NCI-H1092 treated with DMSO at 0.1 percent for 48 hours (cell line): ENCODE data around the gene C3.
"Not testable (repeated sequence)": the region's sequence is repeated elsewhere in the genome, so short reads cannot be mapped to it uniquely, and the experiment has no call there.

Experiments used
- DNase-seq: peaks from one replicate; lab custom pipeline; 2025; lab: John Stamatoyannopoulos, UW

C3 gene

DNA sequence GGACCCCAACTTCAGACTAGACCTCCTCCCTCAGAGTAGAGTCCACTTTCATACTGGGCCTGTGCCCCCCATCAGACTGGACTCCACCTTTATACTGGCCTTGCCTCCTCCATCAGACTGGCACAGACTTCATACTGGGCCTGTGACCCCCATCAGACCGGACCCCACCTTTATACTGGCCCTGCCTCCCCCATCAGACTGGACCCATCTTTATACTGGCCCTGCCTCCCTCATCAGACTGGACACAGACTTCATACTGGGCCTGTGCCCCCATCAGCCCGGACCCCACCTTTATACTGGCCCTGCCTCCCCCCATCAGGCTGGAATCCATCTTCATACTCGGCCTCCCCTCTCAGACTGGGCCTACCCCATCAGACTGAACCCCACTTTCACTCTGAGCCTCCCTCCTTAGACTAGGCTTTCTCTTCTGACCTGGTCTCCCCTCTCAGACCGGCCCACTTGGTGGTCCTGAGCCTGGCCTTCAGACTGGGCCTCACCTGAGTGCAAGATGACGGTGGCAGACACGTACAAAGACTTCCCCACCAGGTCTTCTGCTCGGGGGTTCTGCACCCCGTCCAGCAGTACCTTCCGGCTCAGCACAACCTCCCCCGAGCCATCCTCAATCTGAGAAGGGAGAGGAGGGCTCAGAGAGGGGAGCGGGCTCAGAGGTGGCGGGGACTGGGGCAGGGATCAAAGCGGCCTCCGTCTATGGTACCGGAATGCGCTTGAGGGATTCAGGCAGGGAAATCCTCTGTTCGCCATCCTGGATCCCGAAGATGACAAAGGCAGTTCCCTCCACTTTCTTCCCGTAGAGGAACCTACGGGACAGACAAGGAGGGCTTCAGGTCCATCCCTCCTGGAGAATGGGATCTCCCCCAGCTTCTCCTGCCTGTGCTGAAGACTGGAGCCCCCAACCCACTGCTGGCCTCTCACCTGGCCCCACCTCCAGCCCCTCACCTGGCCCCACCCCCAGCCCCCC lies 7.5 kb downstream of the C3 start:
- DNase-seq = no peak

DNA sequence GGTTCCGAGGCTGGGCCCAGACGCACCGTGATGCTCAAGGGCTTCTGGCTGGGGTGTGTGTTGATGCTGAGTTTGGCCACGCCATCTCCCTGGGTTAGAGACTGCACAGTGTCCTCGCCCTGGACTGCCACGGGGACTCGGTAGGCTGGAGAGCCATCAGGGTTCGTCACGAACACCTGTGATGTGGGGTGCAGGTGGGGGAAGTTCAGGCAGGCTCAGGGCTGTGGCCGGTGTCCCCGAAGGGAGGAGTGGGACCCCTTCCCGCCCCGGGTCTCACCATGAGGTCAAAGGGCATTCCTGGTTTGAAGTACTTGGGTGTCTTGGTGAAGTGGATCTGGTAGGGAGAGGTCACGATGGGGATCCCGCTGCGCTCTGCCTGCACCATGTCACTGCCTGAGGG lies 8.2 kb downstream of the C3 start:
- DNase-seq = no peak

DNA sequence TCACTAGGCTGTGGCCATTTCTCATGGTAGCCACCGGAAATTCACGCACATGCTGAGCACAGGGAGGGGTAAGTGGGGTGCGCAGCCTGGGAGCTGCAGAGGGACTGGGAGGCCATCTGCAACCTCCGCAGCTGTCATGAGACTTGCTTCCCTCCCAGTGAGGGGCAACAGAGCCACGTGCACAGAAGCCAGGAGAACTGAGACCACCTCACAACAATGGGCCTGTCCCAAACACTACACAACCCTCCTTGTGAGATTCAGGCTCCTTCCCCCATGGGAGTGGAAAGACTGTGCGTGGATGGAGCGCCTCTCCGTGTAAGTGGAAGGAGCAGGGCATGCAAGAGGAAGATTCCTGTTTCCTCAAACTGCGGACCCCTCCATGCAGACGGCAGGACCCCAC lies 8.8 kb downstream of the C3 start:
- no peak for DNase-seq

DNA sequence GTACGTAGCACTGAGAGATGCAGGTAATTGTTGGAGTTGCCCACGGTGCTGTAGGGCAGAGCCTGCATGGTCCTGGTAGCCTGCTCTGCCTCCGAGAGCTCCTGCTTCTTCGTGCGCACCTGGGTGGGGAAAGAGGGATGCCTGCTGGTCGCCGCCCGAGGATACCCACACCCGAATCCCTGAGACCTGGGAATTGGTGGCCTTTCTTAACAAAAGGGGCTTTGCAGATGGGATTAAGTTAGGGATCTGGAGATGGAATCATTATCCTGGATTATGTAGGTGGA lies 9.4 kb downstream of the C3 start:
- DNase-seq = no peak

DNA sequence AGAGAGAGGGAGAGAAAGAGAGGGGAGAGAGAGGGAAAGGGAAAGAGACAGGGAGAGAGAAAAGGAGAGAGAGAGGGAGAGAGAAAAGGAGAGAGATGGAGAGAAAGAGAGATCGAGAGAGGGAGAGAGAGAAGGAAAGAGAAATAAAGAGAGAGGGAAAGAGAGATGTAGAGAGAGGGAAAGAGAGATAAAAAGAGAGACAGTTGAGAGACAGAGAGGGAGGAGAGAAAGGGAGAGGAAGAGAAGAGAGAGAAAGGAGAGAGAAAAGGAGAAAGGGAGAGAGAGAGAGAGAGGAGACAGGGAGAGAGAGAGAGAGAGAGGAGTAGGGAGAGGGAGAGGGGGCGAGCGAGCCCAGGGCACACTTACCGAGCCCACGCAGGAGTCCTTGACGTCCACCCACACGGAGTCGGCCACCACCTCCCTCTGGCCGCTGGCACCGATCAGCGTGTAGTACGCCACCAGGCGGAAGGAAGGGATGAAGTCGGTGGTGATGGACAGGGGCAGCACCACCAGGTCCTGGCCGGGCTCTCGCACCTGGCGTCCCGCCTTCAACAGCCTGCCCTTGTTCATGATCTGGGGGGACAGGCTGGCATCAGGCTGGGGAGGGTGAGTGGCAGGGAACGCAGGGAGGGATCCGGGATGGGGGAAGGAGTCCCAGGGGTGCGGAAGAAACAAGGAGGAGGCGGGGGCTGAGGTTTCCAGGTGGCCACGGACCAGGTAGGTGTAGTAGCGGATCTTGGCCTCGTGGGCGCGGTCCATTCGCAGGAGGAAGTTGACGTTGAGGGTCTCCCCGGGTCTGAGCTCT lies 10.0 kb downstream of the C3 start:
- no peak for DNase-seq

DNA sequence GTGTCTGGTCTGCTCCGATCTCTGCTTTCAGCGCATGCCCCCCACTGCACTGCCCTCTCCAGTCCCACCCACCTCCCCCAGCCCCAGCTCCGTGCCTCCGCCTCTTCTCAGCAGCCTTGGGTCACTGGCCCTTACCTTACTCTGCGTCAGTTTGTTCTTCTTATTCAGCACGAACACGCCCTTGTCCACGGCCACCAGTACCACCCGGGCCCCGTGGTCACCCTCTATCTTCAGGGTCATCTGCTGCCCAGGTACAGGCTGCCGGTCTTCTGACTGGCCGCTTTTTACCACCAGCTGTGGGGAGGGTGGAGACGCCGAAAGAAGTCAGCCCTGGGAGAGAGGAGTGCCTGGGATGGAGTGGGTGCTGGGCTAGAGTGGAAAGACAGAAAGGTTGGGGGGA lies 10.9 kb downstream of the C3 start:
- DNase-seq = no peak

DNA sequence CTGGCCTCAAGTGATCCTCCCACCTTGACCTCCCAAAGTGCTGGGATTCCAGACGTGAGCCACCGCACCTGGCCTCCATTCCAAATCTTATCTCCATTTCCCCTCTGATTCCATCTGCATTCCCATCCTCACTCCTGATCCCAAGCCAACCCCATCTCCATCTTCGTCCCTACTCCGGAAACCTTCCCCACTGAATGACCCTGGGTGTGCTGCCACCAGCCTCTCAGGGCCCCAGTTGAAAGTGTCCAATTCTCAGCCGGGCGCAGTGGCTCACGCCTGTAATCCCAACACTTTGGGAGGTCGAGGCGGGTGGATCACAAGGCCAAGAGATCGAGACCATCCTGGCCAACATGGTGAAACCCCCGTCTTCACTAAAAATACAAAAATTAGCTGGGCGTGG lies 11.5 kb downstream of the C3 start:
- not testable (repeated sequence) for DNase-seq

DNA sequence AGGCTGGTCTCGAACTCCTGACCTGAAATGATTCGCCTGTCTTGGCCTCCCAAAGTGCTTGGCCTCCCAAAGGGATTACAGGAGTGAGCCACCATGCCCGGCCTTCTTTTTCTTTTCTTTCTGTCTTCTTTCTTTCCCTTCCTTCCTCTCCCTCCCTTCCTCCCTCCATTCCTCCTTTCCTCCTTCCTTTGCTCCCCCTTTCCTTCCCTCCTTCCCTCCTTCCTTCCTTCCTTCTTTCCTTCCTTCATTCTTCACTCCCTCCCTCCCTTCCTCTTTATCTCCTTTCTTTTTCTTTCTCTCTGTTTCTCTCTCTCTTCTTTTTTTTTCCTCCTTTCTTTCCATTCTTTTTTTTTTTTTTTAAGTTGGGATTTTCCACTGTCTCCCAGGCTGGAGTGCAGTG lies 12.1 kb downstream of the C3 start:
- DNase-seq = no peak

DNA sequence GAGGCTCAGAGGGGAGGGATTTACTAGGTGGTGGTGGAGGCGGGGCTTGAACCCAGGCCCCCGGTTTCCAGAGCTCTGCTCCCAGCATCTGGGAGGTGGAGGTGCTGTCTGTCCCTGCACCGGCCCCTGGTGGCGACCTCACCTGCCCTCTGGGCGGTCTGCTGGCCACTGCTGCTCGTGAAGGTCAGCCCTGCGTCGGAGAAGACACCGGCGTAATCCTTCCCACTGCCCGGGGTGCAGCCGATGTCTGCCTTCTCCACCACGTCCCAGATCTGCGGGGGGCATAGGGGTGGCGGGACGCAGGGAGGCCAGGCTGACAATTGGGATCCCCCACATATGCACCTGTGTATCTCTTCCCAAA lies 12.8 kb downstream of the C3 start:
- no peak for DNase-seq

DNA sequence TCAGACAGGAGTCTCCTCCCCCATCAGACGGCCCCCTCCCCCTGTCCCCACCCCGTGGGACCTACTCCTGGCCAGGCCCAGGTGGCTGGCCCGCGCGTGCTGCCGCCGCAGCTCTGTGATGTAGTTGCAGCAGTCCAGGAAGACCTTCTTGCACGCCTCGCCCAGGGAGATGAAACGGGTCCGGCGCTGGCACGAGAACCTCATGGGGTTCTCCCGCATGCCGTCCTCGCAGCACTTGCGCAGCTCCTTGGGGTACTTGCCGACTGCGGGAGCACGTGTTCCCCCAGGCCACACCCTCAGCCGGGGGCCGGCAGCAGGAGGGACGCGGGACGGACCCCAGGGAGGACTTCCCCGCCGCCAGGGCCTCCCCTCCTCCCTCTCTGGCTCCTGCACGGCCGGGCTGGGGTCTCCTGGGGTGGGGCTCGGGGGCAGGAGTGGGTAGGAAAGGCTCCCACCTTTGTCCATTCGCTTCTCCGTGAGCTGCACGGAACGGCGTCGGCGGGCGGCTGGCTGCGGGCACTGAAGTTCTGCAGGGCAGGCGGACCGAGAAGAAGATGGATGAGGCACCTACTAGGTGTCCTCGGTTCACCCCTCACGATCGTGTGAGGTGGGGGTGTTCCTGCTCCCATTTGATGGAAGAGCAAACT lies 13.3 kb downstream of the C3 start:
- no peak for DNase-seq

DNA sequence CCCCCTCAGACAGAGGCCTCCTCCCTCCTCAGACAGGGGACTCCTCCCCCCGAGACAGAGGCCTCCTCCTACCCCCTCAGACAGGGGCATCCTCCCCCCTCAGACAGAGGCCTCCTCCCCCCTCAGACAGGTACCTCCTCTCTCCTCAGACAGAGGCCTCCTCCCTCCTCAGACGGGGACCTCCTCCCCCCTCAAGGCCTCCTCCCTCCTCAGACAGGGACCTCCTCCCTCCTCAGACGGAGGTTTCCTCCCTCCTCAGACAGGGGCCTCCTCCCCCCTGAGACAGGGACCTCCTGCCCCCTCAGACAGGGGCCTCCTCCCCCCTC lies 13.9 kb downstream of the C3 start:
- no peak for DNase-seq

DNA sequence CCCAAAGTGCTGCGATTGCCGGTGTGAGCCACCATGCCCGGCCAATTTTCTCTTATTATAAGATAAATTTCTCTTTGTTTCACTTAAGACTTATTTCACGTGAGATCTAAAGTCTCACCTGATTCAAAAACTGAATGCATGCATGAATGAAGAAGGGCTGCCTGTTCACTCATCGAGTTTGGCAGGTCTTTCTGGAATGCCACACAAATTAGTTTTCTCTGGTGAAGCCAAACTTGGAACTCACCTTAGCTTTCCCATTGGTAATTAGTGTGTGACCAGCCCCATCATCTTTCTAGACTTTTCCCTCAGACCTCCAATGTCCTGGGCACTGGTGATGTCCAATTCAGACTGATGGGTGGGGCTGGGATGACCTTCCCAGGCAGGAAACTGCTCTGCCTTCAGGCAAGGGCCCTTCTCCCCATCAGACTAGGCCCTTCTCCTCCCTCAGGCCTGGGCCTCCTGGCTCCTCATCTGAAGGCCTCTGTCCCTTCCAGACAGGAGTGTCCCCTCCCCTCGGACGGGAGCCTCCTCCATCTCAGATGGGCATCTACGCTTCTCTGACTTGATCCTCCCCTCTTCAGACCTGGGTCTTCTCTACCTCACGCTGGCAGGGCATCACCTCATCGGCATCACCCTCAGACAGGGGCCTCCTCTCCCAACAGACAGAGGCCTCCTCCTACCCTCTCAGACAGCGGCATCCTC lies 14.4 kb downstream of the C3 start:
- no peak for DNase-seq

DNA sequence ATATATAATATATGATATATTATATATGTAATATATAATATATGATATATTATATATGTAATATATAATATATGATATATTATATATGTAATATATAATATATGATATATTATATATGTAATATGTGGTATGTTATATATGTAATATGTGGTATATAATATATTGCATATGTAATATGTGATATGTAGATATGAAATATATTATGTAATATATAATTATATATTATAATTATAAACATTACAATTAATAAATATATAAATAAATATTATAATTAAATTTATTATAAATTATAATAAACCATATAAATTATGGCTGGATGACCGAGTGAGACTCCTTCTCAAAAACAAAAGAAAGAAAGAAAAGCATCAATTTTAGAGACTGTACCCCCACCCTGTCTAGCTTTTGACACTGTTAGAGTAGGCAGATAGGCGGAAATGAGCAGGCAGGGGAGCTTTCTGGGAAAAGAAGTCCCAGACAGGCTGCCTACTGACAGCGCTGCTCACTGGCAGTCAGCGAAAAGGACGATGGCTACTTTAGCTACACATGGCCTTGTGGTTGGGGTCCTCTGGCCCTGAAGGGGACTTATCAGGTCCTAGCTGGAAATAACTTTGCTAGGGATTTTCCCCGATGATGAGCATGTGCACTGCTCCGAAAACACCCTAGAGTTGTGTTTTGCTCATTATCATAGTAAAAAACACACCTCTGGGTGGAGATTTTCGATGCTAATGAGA lies 19.7 kb downstream of the C3 start:
- DNase-seq = no peak

DNA sequence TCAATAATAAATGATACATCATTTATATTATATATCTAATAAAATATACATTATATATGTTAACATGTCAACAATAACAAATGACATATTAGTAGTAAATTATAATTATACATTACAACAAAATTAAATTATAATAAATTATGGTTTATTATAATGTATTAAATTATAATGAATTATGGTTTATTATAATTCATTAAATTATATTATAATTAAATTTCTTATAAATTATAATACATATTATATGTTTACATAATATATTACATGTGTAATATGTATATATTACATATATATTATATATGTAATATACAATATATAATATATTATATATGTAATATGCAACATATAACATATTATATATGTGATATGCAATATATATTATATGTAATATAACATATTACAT lies 20.5 kb downstream of the C3 start:
- DNase-seq = no peak

DNA sequence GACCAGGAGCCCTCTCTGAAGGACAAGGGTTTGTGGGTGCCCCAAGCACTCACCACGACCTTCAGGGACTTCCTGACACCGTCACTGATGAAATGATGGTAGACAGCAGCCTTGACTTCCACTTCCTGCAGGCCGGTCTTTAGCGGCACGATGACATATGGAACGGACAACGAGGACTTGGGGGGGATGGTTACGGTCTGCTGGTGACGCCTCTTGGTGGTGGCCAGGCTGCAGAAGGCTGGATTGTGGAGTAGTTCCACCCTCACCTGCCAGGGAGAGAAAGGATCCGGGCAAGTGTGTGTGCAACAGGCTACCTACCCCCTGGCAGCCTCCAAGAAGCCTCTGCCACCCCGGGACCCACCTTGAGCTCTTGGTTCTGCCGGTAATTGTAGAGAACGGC lies 23.2 kb downstream of the C3 start:
- DNase-seq = no peak

DNA sequence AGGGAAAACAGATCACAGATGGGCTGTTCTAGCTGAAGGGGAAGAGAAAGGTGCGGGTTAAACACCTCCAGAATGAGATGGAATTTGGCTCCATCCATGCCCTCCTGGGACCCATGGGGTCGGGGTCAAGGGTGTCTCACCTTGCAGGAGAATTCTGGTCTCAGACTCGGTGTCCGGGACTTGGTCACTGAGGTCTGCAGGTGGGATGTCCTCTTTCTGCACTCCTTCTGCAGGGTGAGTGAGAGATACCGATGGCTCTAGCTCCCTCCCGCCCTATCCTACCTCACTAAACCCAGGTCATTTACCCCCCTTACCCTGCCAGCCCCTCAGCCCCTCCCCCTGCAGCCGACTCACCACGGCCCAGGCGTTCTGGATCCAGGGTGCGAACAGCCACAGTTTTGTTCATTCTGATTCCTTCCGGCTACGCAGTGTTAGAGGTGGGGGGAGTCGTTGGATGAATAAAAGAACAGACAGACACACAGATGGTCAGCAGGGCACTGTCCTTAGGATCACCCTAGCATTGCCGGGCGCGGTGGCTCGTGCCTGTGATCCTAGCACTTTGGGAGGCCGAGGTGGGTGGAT lies 24.1 kb downstream of the C3 start:
- DNase-seq = no peak

DNA sequence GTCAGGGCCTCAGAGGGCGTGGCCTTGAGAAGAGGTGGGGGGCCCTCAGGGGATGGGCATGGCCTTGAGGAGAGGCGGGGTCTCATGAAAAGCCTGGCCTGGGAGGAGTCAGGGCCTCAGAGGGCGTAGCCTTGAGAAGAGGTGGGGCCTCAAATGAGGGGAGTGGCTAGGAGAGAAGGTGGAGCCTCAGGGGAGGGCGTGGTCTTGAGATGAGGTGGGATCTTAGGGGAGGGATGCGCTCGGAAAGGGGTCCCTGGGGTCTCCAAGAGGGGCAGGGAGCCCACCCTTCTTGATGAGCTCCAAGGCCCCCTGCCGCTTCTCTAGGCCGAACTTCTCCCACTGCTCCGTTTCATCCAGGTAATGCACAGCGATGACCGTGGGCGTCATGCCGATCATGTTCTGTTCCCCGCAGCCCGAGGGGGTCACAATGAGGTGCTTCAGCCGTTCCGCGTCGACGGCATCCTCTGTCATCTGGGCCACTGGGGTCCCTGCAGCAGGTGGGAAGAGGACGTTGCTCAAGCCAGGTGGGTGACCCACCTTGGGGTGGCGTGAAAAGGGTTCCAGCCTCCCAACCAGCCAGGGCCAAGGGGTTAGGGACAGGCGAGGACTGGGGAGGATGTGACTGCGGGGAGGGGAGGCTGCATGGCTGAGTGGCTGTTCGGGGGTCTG lies 26.2 kb downstream of the C3 start:
- DNase-seq = no peak

DNA sequence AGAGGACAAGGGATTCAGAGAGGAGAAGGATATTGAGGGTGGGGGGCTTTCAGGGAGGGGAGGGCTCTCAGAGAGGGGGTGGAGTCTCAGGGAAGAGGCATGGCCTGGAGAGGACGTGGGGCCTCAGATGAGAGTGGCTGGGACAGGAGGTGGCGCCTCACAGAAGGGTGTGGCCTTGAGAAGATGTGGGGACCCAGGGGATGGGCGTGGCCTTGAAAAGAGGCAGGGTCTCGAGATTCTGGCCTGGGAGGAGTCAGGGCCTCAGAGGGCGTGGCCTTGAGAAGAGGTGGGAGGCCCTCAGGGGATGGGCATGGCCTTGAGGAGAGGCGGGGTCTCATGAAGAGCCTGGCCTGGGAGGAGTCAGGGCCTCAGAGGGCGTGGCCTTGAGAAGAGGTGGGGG lies 26.8 kb downstream of the C3 start:
- no peak for DNase-seq

DNA sequence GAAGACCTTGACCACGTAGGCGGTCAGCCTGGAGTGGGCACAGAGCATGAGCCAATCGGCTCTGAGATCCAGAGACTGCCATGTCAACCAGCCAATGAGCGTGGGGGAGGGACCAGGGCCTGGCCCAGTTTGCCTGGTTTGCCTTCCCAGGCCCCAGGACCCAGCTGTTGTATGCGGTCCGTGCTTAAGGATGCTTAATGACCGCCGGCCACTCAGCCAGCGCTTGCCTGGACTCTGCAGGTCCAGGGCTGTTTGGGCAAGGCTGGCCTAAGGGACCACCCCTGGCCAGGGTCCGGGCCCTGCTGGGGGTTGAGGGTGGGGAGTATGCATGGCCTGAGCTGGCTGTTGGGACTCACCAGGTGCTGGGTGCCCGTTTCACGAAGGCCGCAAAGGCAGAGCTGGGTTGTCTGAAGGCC lies 27.4 kb downstream of the C3 start:
- no peak for DNase-seq

DNA sequence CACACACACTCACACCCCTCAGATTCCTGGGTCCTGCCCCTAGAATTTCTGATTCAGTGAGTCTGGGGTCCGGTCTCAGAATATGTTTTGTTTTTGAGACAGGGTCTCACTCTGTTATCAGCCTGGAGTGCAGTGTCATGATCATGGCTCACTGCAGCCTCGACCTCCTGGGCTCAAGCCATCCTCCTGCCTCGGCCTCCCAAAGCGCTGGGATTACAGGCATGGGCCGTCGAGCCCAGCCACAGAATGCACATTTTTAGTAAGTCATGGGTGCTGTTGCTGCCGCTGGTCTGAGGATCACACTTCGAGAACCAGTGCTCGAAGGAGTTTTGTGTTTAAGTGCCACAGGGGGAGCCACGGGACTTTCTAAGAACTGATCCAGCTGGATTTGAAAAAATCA lies 28.4 kb downstream of the C3 start:
- no peak for DNase-seq

DNA sequence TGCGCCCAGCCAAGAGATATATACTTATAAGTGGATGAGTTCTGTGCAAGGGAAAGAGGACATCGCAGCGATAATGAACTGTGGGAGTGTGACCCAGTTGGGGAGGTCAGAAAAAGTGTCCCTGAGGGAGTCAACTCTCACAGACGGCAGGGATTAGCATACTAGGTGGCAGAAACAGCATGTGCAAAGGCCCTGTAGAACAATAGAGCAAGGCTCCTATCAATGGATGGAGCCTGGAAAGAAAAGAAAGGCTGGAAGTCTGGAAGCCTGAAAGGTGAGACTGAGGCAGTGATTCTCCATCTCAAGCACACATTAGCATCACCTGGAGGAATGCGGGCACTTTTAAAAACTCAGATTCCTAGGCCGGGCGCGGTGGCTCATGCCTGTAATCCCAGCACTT lies 29.1 kb downstream of the C3 start:
- no peak for DNase-seq
